Fibroblast of gingiva (primary cell): ENCODE results near the gene DHX34.
"Not testable (repeated sequence)": the region's sequence is repeated elsewhere in the genome, so short reads cannot be mapped to it uniquely, and the experiment has no call there.

ENCODE experiments used
- DNase-seq: peaks from one replicate; pipeline ENCODE4 v3.0.0-alpha.2; 2011; ENCODE audit warnings: low read depth

DHX34 gene

GRCh38 chr19:47370045-47370611 lies 21.0 kb downstream of the DHX34 start:
- DNase-seq, result peak; percentile 73

- no peak for DNase-seq
Measured at GRCh38 chr19:47371261-47371660, 22.1 kb downstream of the DHX34 start.

- DNase-seq, result no peak
Measured at GRCh38 chr19:47372603-47373002, 23.5 kb downstream of the DHX34 start.

GRCh38 chr19:47373246-47374240 lies 24.4 kb downstream of the DHX34 start:
- no peak for DNase-seq

GRCh38 chr19:47374876-47375693 lies 26.0 kb downstream of the DHX34 start:
- DNase-seq, result no peak

GRCh38 chr19:47375694-47376588 lies 26.8 kb downstream of the DHX34 start:
- no peak for DNase-seq

GRCh38 chr19:47376589-47377144 lies 27.6 kb downstream of the DHX34 start:
- DNase-seq, result no peak

GRCh38 chr19:47377208-47377701 lies 28.1 kb downstream of the DHX34 start:
- DNase-seq, result no peak

GRCh38 chr19:47377801-47378200 lies 28.7 kb downstream of the DHX34 start:
- no peak for DNase-seq

- no peak for DNase-seq
Measured at GRCh38 chr19:47378246-47378645, 29.1 kb downstream of the DHX34 start.

GRCh38 chr19:47379381-47379938 lies 30.3 kb downstream of the DHX34 start:
- no peak for DNase-seq

GRCh38 chr19:47380559-47380958 lies 31.4 kb downstream of the DHX34 start:
- DNase-seq, result no peak

GRCh38 chr19:47381121-47381520 lies 32.0 kb downstream of the DHX34 start:
- DNase-seq, result no peak

GRCh38 chr19:47381653-47382279 lies 32.7 kb downstream of the DHX34 start:
- no peak for DNase-seq

GRCh38 chr19:47383890-47384289 lies 34.8 kb downstream of the DHX34 start:
- not testable (repeated sequence) for DNase-seq

- not testable (repeated sequence) for DNase-seq
Measured at GRCh38 chr19:47384533-47384932, 35.4 kb downstream of the DHX34 start.

GRCh38 chr19:47386582-47386981 lies 37.5 kb downstream of the DHX34 start:
- not testable (repeated sequence) for DNase-seq

- not testable (repeated sequence) for DNase-seq
Measured at GRCh38 chr19:47387623-47388022, 38.5 kb downstream of the DHX34 start.

GRCh38 chr19:47388721-47389120 lies 39.6 kb downstream of the DHX34 start:
- DNase-seq, result not testable (repeated sequence)

GRCh38 chr19:47389150-47389556 lies 40.0 kb downstream of the DHX34 start:
- no peak for DNase-seq
